GM23338 (cell line): ENCODE data around the gene MKLN1.

Experiments used
- JUNB ChIP-seq: IDR thresholded peaks from one replicate; pipeline ENCODE4 v1.6.1; 2016; ENCODE audit warnings: antibody characterized with exemption; ENCODE audit not compliant: unreplicated experiment
- POLR2AphosphoS5 ChIP-seq: IDR thresholded peaks from 2 replicates; pipeline ENCODE4 v1.6.1; 2016; ENCODE audit warnings: antibody characterized with exemption, low read depth
- TF ChIP-seq, protein P1 (sequence below), 2 experiments: fragments of 200-600 bp in 1 of 2; sonication (generic) in 1 of 2; conservative IDR thresholded peaks; 2 replicates each; pipeline versions ENCODE4 v1.5.1 to v1.6.1; 2016 to 2017; ENCODE audit warnings: antibody characterized with exemption in 2 of 2, low read depth in 2 of 2, mild to moderate bottlenecking in 2 of 2, moderate library complexity in 1 of 2
- TF ChIP-seq, protein P2 (sequence below): IDR thresholded peaks from one replicate; pipeline ENCODE4 v1.6.1; 2018; ENCODE audit warnings: antibody characterized with exemption; ENCODE audit not compliant: unreplicated experiment

- TF ChIP-seq, protein P1, sequence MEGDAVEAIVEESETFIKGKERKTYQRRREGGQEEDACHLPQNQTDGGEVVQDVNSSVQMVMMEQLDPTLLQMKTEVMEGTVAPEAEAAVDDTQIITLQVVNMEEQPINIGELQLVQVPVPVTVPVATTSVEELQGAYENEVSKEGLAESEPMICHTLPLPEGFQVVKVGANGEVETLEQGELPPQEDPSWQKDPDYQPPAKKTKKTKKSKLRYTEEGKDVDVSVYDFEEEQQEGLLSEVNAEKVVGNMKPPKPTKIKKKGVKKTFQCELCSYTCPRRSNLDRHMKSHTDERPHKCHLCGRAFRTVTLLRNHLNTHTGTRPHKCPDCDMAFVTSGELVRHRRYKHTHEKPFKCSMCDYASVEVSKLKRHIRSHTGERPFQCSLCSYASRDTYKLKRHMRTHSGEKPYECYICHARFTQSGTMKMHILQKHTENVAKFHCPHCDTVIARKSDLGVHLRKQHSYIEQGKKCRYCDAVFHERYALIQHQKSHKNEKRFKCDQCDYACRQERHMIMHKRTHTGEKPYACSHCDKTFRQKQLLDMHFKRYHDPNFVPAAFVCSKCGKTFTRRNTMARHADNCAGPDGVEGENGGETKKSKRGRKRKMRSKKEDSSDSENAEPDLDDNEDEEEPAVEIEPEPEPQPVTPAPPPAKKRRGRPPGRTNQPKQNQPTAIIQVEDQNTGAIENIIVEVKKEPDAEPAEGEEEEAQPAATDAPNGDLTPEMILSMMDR (conservative IDR thresholded peaks at IDR 0.05; ENCODE audit: low read depth in 2 of 2): no peak
- TF ChIP-seq JUNB (no peak), POLR2AphosphoS5 (no peak)
- TF ChIP-seq, protein P2, sequence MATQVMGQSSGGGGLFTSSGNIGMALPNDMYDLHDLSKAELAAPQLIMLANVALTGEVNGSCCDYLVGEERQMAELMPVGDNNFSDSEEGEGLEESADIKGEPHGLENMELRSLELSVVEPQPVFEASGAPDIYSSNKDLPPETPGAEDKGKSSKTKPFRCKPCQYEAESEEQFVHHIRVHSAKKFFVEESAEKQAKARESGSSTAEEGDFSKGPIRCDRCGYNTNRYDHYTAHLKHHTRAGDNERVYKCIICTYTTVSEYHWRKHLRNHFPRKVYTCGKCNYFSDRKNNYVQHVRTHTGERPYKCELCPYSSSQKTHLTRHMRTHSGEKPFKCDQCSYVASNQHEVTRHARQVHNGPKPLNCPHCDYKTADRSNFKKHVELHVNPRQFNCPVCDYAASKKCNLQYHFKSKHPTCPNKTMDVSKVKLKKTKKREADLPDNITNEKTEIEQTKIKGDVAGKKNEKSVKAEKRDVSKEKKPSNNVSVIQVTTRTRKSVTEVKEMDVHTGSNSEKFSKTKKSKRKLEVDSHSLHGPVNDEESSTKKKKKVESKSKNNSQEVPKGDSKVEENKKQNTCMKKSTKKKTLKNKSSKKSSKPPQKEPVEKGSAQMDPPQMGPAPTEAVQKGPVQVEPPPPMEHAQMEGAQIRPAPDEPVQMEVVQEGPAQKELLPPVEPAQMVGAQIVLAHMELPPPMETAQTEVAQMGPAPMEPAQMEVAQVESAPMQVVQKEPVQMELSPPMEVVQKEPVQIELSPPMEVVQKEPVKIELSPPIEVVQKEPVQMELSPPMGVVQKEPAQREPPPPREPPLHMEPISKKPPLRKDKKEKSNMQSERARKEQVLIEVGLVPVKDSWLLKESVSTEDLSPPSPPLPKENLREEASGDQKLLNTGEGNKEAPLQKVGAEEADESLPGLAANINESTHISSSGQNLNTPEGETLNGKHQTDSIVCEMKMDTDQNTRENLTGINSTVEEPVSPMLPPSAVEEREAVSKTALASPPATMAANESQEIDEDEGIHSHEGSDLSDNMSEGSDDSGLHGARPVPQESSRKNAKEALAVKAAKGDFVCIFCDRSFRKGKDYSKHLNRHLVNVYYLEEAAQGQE: no peak
These were observed 2.4 kb upstream of the MKLN1 start for GRCh38 chr7:131325179-131325840.
